MM.1S (cell line): ENCODE measurements around the gene ABCC6.

ENCODE experiments used
- DNase-seq: peaks from one replicate; pipeline ENCODE4 v3.0.0-alpha.2; 2015
- H2AFZ ChIP-seq: fragments of 300-600 bp; sonication (generic); 2 replicates; pipeline ENCODE4 v1.6.0; 2016; ENCODE audit warnings: antibody characterized with exemption, low read length
- H3F3A ChIP-seq: fragments of 300-600 bp; sonication (generic); 2 replicates; pipeline ENCODE4 v1.6.1; 2016; ENCODE audit warnings: mild to moderate bottlenecking, antibody characterized with exemption, low read length, moderate library complexity, mixed read lengths; ENCODE audit not compliant: insufficient read depth
- H3K27ac ChIP-seq: fragments of 300-600 bp; sonication (generic); 2 replicates; pipeline ENCODE4 v1.5.1; 2016; ENCODE audit warnings: mild to moderate bottlenecking, low read length
- H3K27me3 ChIP-seq: fragments of 300-600 bp; sonication (generic); replicated peaks from 2 replicates; pipeline ENCODE4 v1.6.0; 2016; ENCODE audit warnings: low read length; ENCODE audit not compliant: insufficient read depth
- H3K36me3 ChIP-seq: fragments of 300-600 bp; sonication (generic); replicated peaks from 2 replicates; pipeline ENCODE4 v1.6.1; 2016; ENCODE audit warnings: mild to moderate bottlenecking, low read length, mixed read lengths; ENCODE audit not compliant: insufficient read depth
- H3K4me1 ChIP-seq: fragments of 300-600 bp; sonication (generic); 2 replicates; pipeline ENCODE4 v1.6.1; 2016; ENCODE audit warnings: low read length, mixed read lengths
- H3K4me2 ChIP-seq: fragments of 300-600 bp; sonication (generic); 2 replicates; pipeline ENCODE4 v1.6.0; 2016; ENCODE audit warnings: low read depth, low read length
- H3K4me3 ChIP-seq: fragments of 300-600 bp; sonication (generic); 2 replicates; pipeline ENCODE4 v1.5.1; 2016; ENCODE audit warnings: low read length, mixed read lengths
- H3K79me2 ChIP-seq: fragments of 300-600 bp; sonication (generic); 2 replicates; pipeline ENCODE4 v1.6.1; 2016; ENCODE audit warnings: mixed run types, low read length, mixed read lengths
- H3K9ac ChIP-seq: fragments of 300-600 bp; sonication (generic); 2 replicates; pipeline ENCODE4 v1.6.1; 2016; ENCODE audit warnings: low read length, mixed read lengths
- H3K9me2 ChIP-seq: fragments of 300-600 bp; sonication (generic); replicated peaks from 2 replicates; pipeline ENCODE4 v1.6.1; 2016; ENCODE audit warnings: mild to moderate bottlenecking, low read length, mixed read lengths; ENCODE audit not compliant: insufficient read depth
- H3K9me3 ChIP-seq: fragments of 300-600 bp; sonication (generic); replicated peaks from 2 replicates; pipeline ENCODE4 v1.6.1; 2016; ENCODE audit warnings: mild to moderate bottlenecking, low read length, mixed read lengths; ENCODE audit not compliant: insufficient read depth
- H4K20me1 ChIP-seq: fragments of 300-600 bp; sonication (generic); 2 replicates; pipeline ENCODE4 v1.6.1; 2016; ENCODE audit warnings: mild to moderate bottlenecking, low read length, moderate library complexity, mixed read lengths; ENCODE audit not compliant: insufficient read depth
- EZH2 ChIP-seq: fragments of 300-600 bp; sonication (generic); optimal IDR thresholded peaks from 2 replicates; pipeline ENCODE3; 2017; ENCODE audit warnings: low read depth, mild to moderate bottlenecking, antibody characterized with exemption, low read length, mixed read lengths
- EZH2phosphoT487 ChIP-seq: fragments of 300-600 bp; sonication (generic); IDR thresholded peaks from 2 replicates; pipeline ENCODE4 v1.6.1; 2018; ENCODE audit warnings: antibody characterized with exemption, low read length
- TF ChIP-seq, protein P1 (sequence below): fragments of 300-600 bp; sonication (generic); IDR thresholded peaks from 2 replicates; pipeline ENCODE4 v1.5.1; 2016; ENCODE audit warnings: antibody characterized with exemption, low read length, mixed read lengths

ABCC6 gene

DNA sequence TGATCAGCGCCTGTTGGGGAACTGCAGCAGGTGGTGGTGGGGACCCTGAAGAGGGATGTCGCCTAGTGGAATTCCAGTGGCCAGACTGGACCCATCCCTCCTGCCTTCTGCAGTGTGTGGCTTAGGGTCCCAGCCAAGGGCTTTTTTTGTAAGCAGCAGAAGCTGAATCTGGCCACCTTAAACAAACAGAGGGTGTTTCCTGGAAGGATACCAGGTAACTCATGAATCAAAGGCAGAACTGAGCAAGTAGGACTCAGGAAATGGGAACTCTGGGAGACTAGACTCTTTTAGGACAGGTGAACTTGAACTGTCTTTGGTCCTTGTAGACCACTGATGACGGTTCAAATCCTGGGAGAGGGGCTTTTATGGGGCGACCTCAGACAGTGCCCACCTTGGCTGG is 124.0 kb downstream of the ABCC6 start:
- Histone ChIP-seq H4K20me1 (no peaks in the 10 kb centered on the region), H3K4me3 (no peak overlapping the region), H3K27me3 (no peaks in the 10 kb centered on the region), H3K9ac (no peak overlapping the region), H3F3A (no peaks in the 10 kb centered on the region), H3K27ac (no peak overlapping the region), H3K79me2 (no peaks in the 10 kb centered on the region), H3K9me3 (no peaks in the 10 kb centered on the region), H3K9me2 (no peaks in the 10 kb centered on the region), H3K4me2 (no peak overlapping the region), H3K36me3 (no peaks in the 10 kb centered on the region), H3K4me1 (no peaks in the 10 kb centered on the region), H2AFZ (no peak overlapping the region)
- no peak for TF ChIP-seq EZH2
- TF ChIP-seq, protein P1, sequence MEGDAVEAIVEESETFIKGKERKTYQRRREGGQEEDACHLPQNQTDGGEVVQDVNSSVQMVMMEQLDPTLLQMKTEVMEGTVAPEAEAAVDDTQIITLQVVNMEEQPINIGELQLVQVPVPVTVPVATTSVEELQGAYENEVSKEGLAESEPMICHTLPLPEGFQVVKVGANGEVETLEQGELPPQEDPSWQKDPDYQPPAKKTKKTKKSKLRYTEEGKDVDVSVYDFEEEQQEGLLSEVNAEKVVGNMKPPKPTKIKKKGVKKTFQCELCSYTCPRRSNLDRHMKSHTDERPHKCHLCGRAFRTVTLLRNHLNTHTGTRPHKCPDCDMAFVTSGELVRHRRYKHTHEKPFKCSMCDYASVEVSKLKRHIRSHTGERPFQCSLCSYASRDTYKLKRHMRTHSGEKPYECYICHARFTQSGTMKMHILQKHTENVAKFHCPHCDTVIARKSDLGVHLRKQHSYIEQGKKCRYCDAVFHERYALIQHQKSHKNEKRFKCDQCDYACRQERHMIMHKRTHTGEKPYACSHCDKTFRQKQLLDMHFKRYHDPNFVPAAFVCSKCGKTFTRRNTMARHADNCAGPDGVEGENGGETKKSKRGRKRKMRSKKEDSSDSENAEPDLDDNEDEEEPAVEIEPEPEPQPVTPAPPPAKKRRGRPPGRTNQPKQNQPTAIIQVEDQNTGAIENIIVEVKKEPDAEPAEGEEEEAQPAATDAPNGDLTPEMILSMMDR: no peak
- TF ChIP-seq EZH2phosphoT487: no peak
- DNase-seq: no peak
